NCI-H1436 (cell line): Measurements from ENCODE around the gene VKORC1.

Experiments used
- DNase-seq: peaks from one replicate; lab custom pipeline; 2025; lab: John Stamatoyannopoulos, UW

VKORC1 gene

GRCh38 chr16:31063495-31063842 is 31.1 kb downstream of the VKORC1 start:
- DNase-seq = no peak

- DNase-seq = no peak
Observed at GRCh38 chr16:31061813-31062440, 32.7 kb downstream of the VKORC1 start.

GRCh38 chr16:31061126-31061812 is 33.3 kb downstream of the VKORC1 start:
- DNase-seq = no peak

GRCh38 chr16:31055613-31056012 is 39.0 kb downstream of the VKORC1 start:
- DNase-seq = no peak

GRCh38 chr16:31052114-31052513 is 42.5 kb downstream of the VKORC1 start:
- no peak for DNase-seq

GRCh38 chr16:31050280-31051030 is 44.1 kb downstream of the VKORC1 start:
- no peak for DNase-seq

- DNase-seq = no peak
Observed at GRCh38 chr16:31043898-31044481, 50.6 kb downstream of the VKORC1 start.

- no peak for DNase-seq
Observed at GRCh38 chr16:31043352-31043751, 51.2 kb downstream of the VKORC1 start.

GRCh38 chr16:31042866-31043265 is 51.7 kb downstream of the VKORC1 start:
- DNase-seq = no peak
